OCI-LY7 (cell line): Measurements from ENCODE around the gene TCERG1L. TPM values are rescaled to one million over a fixed set of nuclear protein-coding genes. Genes with fewer than 3 reads are reported as not detected.

Source experiments
- BruUV-seq: library from RNA; stranded (reverse); fragments of 400-500 nt; replicated peaks from 2 replicates; lab custom pipeline; 2021; lab: Mats Ljungman, UMichigan
- CTCF ChIA-PET: fragments of 300-600 bp; sonication (Branson Sonifier 250); formaldehyde crosslinking; loops from one replicate; lab custom pipeline; 2022; ENCODE audit warnings: antibody characterized with exemption; ENCODE audit not compliant: unreplicated experiment; lab: Charles Lee
- POLR2A ChIA-PET: fragments of 300-600 bp; sonication (Branson Sonifier 250); formaldehyde crosslinking; loops from one replicate; lab custom pipeline; 2022; ENCODE audit warnings: antibody characterized with exemption; lab: Charles Lee
- DNase-seq: peaks from one replicate; pipeline ENCODE4 v3.0.0-alpha.2; 2015; ENCODE audit warnings: low spot score
- H2AFZ ChIP-seq: fragments of 200-600 bp; sonication (generic), shearing (Covaris generic); 2 replicates; pipeline ENCODE4 v1.6.1; 2014; ENCODE audit warnings: mild to moderate bottlenecking, antibody characterized with exemption, low read length, moderate library complexity
- H3K27ac ChIP-seq: fragments of 200-600 bp; sonication (generic); 2 replicates; pipeline ENCODE4 v1.5.1; 2014; ENCODE audit warnings: mixed run types, low read depth, mild to moderate bottlenecking, moderate library complexity, low read length, inconsistent platforms; ENCODE audit not compliant: poor library complexity, severe bottlenecking
- H3K36me3 ChIP-seq: fragments of 200-600 bp; sonication (generic); 2 replicates; pipeline ENCODE4 v1.6.1; 2014; ENCODE audit warnings: mild to moderate bottlenecking, antibody characterized with exemption, low read length, moderate library complexity, mixed read lengths; ENCODE audit not compliant: insufficient read depth
- H3K4me1 ChIP-seq: fragments of 200-600 bp; sonication (generic); 2 replicates; pipeline ENCODE4 v1.5.1; 2014; ENCODE audit warnings: mild to moderate bottlenecking, low read length; ENCODE audit not compliant: insufficient read depth, poor library complexity, severe bottlenecking
- H3K4me2 ChIP-seq: fragments of 200-600 bp; sonication (generic); 2 replicates; pipeline ENCODE4 v1.6.1; 2014; ENCODE audit warnings: mild to moderate bottlenecking, low read length
- H3K4me3 ChIP-seq: fragments of 200-600 bp; sonication (generic); 2 replicates; pipeline ENCODE4 v1.5.1; 2014; ENCODE audit warnings: mild to moderate bottlenecking, low read depth, low read length; ENCODE audit not compliant: poor library complexity, severe bottlenecking
- H3K79me2 ChIP-seq: fragments of 200-600 bp; sonication (generic); 2 replicates; pipeline ENCODE4 v1.6.1; 2016; ENCODE audit warnings: low read depth, mild to moderate bottlenecking, low read length, moderate library complexity, mixed read lengths; ENCODE audit not compliant: insufficient read depth
- H3K9me2 ChIP-seq: fragments of 200-600 bp; sonication (generic); 2 replicates; pipeline ENCODE4 v1.6.1; 2016; ENCODE audit warnings: mild to moderate bottlenecking, low read length, mixed read lengths; ENCODE audit not compliant: insufficient read depth
- H3K9me3 ChIP-seq: fragments of 200-600 bp; sonication (generic); 2 replicates; pipeline ENCODE4 v1.6.1; 2014; ENCODE audit warnings: mild to moderate bottlenecking, mixed run types, low read length, mixed read lengths
- H4K20me1 ChIP-seq: fragments of 200-600 bp; sonication (generic); 2 replicates; pipeline ENCODE4 v1.6.1; 2014; ENCODE audit warnings: mild to moderate bottlenecking, antibody characterized with exemption, low read length, moderate library complexity, mixed read lengths; ENCODE audit not compliant: insufficient read depth
- CTCF ChIP-seq: fragments of 200-600 bp; sonication (generic); conservative IDR thresholded peaks from 2 replicates; pipeline ENCODE4 v1.5.1; 2014; ENCODE audit warnings: mild to moderate bottlenecking, antibody characterized with exemption, low read length, moderate library complexity, mixed read lengths
- EZH2phosphoT487 ChIP-seq: fragments of 200-600 bp; sonication (generic); IDR thresholded peaks from 2 replicates; pipeline ENCODE4 v1.6.1; 2018; ENCODE audit warnings: low read depth, borderline replicate concordance, mild to moderate bottlenecking, mixed run types, antibody characterized with exemption, low read length, moderate library complexity, mixed read lengths
- intact Hi-C: fragments of 100-400 bp; cut with micrococcal nuclease; formaldehyde crosslinking; loops from one replicate; pipeline ENCODE4 v1.10.0; 2022; ENCODE audit not compliant: unreplicated experiment
- total RNA-seq, 2 experiments: library from RNA; depleted of rRNA in 1 of 2; stranded (reverse); fragments of >200 nt in 1 of 2; shearing (Covaris generic) in 1 of 2; gene quantifications; 2 replicates each; pipeline ENCODE4 v1.2.3, GENCODE V29; 2014 to 2022

The TCERG1L gene
- total RNA-seq, 2 experiments from 2014 or later: not detected

GRCh38 chr10:131311402-131311660, 190 bp downstream of the TCERG1L start:
- CTCF ChIA-PET: no interaction called here
- no TSS peak for BruUV-seq
- POLR2A ChIA-PET: no interaction called here

GRCh38 chr10:131310551-131311401, 745 bp downstream of the TCERG1L start:
- Histone ChIP-seq H2AFZ (no peak overlapping the region), H3K9me2 (no peaks in the 10 kb centered on the region), H3K79me2 (no peaks in the 10 kb centered on the region), H3K4me2 (no peak overlapping the region), H3K27ac (no peak overlapping the region), H3K36me3 (no peaks in the 10 kb centered on the region), H3K4me1 (no peaks in the 10 kb centered on the region), H4K20me1 (no peaks in the 10 kb centered on the region), H3K4me3 (no peak overlapping the region), H3K9me3 (no peaks in the 10 kb centered on the region)
- BruUV-seq: no TSS peak
- no peak for DNase-seq
- CTCF ChIA-PET: no interaction called here
- intact Hi-C loops: no loop called here
- POLR2A ChIA-PET: no interaction called here
- TF ChIP-seq EZH2phosphoT487 (no peak), CTCF (no peak)

More at GRCh38 chr10:131311402-131311660, 190 bp downstream of the TCERG1L start:
- no peaks in the 10 kb centered on the region for H3K36me3 ChIP-seq
- H3K9me3 ChIP-seq: no peaks in the 10 kb centered on the region
- no peaks in the 10 kb centered on the region for H3K9me2 ChIP-seq
- no peaks in the 10 kb centered on the region for H3K4me1 ChIP-seq
- no peak overlapping the region for H3K4me3 ChIP-seq
- no peak for DNase-seq
- no peak overlapping the region for H3K27ac ChIP-seq
- TF ChIP-seq CTCF: no peak
- no peak for TF ChIP-seq EZH2phosphoT487
- intact Hi-C loops: no loop called here
- no peak overlapping the region for H3K4me2 ChIP-seq
- no peaks in the 10 kb centered on the region for H4K20me1 ChIP-seq
- no peak overlapping the region for H2AFZ ChIP-seq
- no peaks in the 10 kb centered on the region for H3K79me2 ChIP-seq

GRCh38 chr10:131310142-131310541, 1.4 kb downstream of the TCERG1L start:
- no peaks in the 10 kb centered on the region for H3K4me1 ChIP-seq
- no peak overlapping the region for H3K4me2 ChIP-seq
- no peak overlapping the region for H2AFZ ChIP-seq
- no peaks in the 10 kb centered on the region for H4K20me1 ChIP-seq
- H3K4me3 ChIP-seq: no peak overlapping the region
- no peak for DNase-seq
- H3K79me2 ChIP-seq: no peaks in the 10 kb centered on the region
- BruUV-seq: no TSS peak
- ChIA-PET CTCF (no interaction called here), POLR2A (no interaction called here)
- TF ChIP-seq CTCF (peak; percentile 61), EZH2phosphoT487 (no peak)
- H3K9me2 ChIP-seq: no peaks in the 10 kb centered on the region
- no peaks in the 10 kb centered on the region for H3K9me3 ChIP-seq
- H3K27ac ChIP-seq: no peak overlapping the region
- intact Hi-C loops: no loop called here
- H3K36me3 ChIP-seq: no peaks in the 10 kb centered on the region
